PC-9 (cell line): ENCODE results near the gene PPP2CA. TPM values are rescaled to one million over a fixed set of nuclear protein-coding genes. Genes with fewer than 3 reads are reported as not detected.
A peak's percentile ranks its signal among the peaks of the same experiment; 100 is the strongest.

Experiments
- BruUV-seq: library from RNA; stranded (reverse); fragments of 400-500 nt; replicated peaks from 2 replicates; lab custom pipeline; 2021; lab: Mats Ljungman, UMichigan
- CTCF ChIA-PET: fragments of 300-600 bp; sonication (Branson Sonifier 250); formaldehyde crosslinking; loops from one replicate; lab custom pipeline; 2022; ENCODE audit warnings: antibody characterized with exemption; lab: Charles Lee
- POLR2A ChIA-PET: fragments of 300-600 bp; sonication (Branson Sonifier 250); formaldehyde crosslinking; loops from one replicate; lab custom pipeline; 2022; ENCODE audit warnings: antibody characterized with exemption; ENCODE audit not compliant: unreplicated experiment; lab: Charles Lee
- DNase-seq, 2 experiments: peaks; one replicate each; pipeline versions ENCODE4 v3.0.0 to v3.0.0-alpha.2; 2015 to 2022; ENCODE audit warnings: mixed read lengths in 1 of 2
- H2AFZ ChIP-seq: fragments of 200-600 bp; sonication (generic); 2 replicates; pipeline ENCODE4 v1.8.1; 2017; ENCODE audit warnings: antibody characterized with exemption
- H3F3A ChIP-seq: fragments of 200-600 bp; sonication (generic); 2 replicates; pipeline ENCODE4 v1.8.1; 2017; ENCODE audit warnings: antibody characterized with exemption, mild to moderate bottlenecking, low read depth; ENCODE audit not compliant: insufficient read depth
- H3K27ac ChIP-seq: fragments of 200-600 bp; sonication (generic); 2 replicates; pipeline ENCODE4 v1.6.1; 2016; ENCODE audit warnings: mixed run types
- H3K27me3 ChIP-seq: fragments of 200-600 bp; sonication (generic); 2 replicates; pipeline ENCODE4 v1.6.1; 2016; ENCODE audit warnings: low read depth, mixed run types; ENCODE audit not compliant: insufficient read depth
- H3K36me3 ChIP-seq: fragments of 200-600 bp; sonication (generic); 2 replicates; pipeline ENCODE4 v1.6.1; 2016; ENCODE audit warnings: low read depth, mixed run types
- H3K4me1 ChIP-seq: fragments of 200-600 bp; sonication (generic); replicated peaks from 2 replicates; pipeline ENCODE4 v1.6.1; 2016; ENCODE audit warnings: mixed run types; ENCODE audit not compliant: insufficient read depth
- H3K4me2 ChIP-seq: fragments of 200-600 bp; sonication (generic); 2 replicates; pipeline ENCODE4 v1.6.1; 2017; ENCODE audit warnings: mixed run types
- H3K4me3 ChIP-seq: fragments of 200-600 bp; sonication (generic); 2 replicates; pipeline ENCODE4 v1.6.1; 2016; ENCODE audit warnings: mixed run types
- H3K79me2 ChIP-seq: fragments of 200-600 bp; sonication (generic); 2 replicates; pipeline ENCODE4 v1.6.1; 2017; ENCODE audit warnings: low read depth, mixed run types
- H3K9me2 ChIP-seq: fragments of 200-600 bp; sonication (generic); 2 replicates; pipeline ENCODE4 v1.8.1; 2017; ENCODE audit warnings: mild to moderate bottlenecking; ENCODE audit not compliant: insufficient read depth
- H3K9me3 ChIP-seq: fragments of 200-600 bp; sonication (generic); 2 replicates; pipeline ENCODE4 v1.8.1; 2016; ENCODE audit warnings: low read depth; ENCODE audit not compliant: insufficient read depth
- H4K20me1 ChIP-seq: fragments of 200-600 bp; sonication (generic); 2 replicates; pipeline ENCODE4 v1.8.1; 2017; ENCODE audit not compliant: insufficient read depth
- CTCF ChIP-seq: fragments of 200-600 bp; sonication (generic); conservative IDR thresholded peaks from 2 replicates; pipeline ENCODE4 v1.6.1; 2017; ENCODE audit warnings: mixed run types, antibody characterized with exemption, mild to moderate bottlenecking, moderate library complexity
- EZH2 ChIP-seq: fragments of 200-600 bp; sonication (generic); IDR thresholded peaks from 2 replicates; pipeline ENCODE4 v1.8.0; 2017; ENCODE audit warnings: antibody characterized with exemption, low read depth
- intact Hi-C: fragments of 100-400 bp; cut with micrococcal nuclease; formaldehyde crosslinking; loops from one replicate; pipeline ENCODE4 v1.10.0; 2022; ENCODE audit not compliant: unreplicated experiment
- total RNA-seq: library from RNA; stranded (reverse); gene quantifications from 2 replicates; pipeline ENCODE4 v1.2.3, GENCODE V29; 2021

PPP2CA gene
- total RNA-seq, 1 experiment from 2014 or later = 149 TPM

DNA sequence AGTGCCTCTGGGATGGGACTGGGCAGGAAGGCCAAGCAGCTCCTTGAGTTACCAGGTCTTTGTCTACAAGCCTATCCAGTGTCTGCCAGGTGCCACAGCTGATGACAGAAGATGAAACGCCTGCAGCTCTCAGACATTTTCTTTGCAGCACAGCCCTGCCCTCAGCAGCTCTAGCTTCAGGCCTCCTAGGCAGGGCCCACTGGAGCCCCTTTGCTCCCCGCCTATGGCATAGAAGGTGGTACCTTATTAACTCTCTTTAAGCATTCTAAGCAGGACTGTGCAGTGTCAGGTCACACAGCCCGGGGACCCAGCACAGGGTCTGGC is 47.8 kb downstream of the PPP2CA start:
- Histone ChIP-seq H3K36me3 (0 out of 2 replicates have a peak, but pooled peaks cover 5% of the 10 kb centered on the region), H2AFZ (0 out of 2 replicates have a peak overlapping the region, but pooled peaks have one; percentile 79), H3K27ac (peak overlapping the region; percentile 93), H3K9me3 (no peaks in the 10 kb centered on the region), H3K4me2 (peak overlapping the region; percentile 92), H3K79me2 (peaks cover 37% of the 10 kb centered on the region), H3K27me3 (no peaks in the 10 kb centered on the region), H3K4me1 (peaks cover 23% of the 10 kb centered on the region), H3K4me3 (peak overlapping the region; percentile 93; the same call in 1 of the 2 replicates), H4K20me1 (peaks cover 32% of the 10 kb centered on the region), H3K9me2 (no peaks in the 10 kb centered on the region), H3F3A (peaks cover 35% of the 10 kb centered on the region)
- TF ChIP-seq CTCF (no peak), EZH2 (no peak)
- POLR2A ChIA-PET = interaction anchor here (0.6 to 0.7 kb wide), 3 partner anchors 29 to 470 kb away, joined by 3 to 9 read pairs (median 7); no protein-coding TSS in a partner anchor
- no TSS peak for BruUV-seq
- CTCF ChIA-PET = no interaction called here
- intact Hi-C loops = loop anchor here (5.0 kb wide), 4 partner anchors 49 to 559 kb away; partner anchors contain the start of genes CAMLG and PPP2CA
- no peak for DNase-seq

GRCh38 chr5:134177369-134178095 is 48.3 kb downstream of the PPP2CA start:
- Histone ChIP-seq H3K4me2 (peak overlapping the region; percentile 92), H3K9me3 (no peaks in the 10 kb centered on the region), H3K27me3 (no peaks in the 10 kb centered on the region), H3K36me3 (peaks cover 7% of the 10 kb centered on the region; the same call in 1 of the 2 replicates), H3K4me3 (peak overlapping the region; percentile 93), H4K20me1 (peaks cover 35% of the 10 kb centered on the region), H3K79me2 (peaks cover 42% of the 10 kb centered on the region), H3F3A (peaks cover 35% of the 10 kb centered on the region), H3K9me2 (no peaks in the 10 kb centered on the region), H3K4me1 (peaks cover 23% of the 10 kb centered on the region), H2AFZ (peak overlapping the region; percentile 79), H3K27ac (peak overlapping the region; percentile 93)
- ChIA-PET POLR2A (interaction anchor here (0.5 to 0.7 kb wide), 5 partner anchors 29 to 580 kb away, joined by 3 to 9 read pairs (median 5); partner anchors contain the start of gene PPP2CA), CTCF (no interaction called here)
- TF ChIP-seq CTCF = no peak
- TF ChIP-seq EZH2 = no peak
- intact Hi-C loops = loop anchor here (1.0 to 5.0 kb wide), 5 partner anchors 50 to 560 kb away; partner anchors contain the start of genes CAMLG, PPP2CA and UBE2B
- DNase-seq = peak; percentile 57 to 60
- BruUV-seq = TSS peak; percentile 90

DNA sequence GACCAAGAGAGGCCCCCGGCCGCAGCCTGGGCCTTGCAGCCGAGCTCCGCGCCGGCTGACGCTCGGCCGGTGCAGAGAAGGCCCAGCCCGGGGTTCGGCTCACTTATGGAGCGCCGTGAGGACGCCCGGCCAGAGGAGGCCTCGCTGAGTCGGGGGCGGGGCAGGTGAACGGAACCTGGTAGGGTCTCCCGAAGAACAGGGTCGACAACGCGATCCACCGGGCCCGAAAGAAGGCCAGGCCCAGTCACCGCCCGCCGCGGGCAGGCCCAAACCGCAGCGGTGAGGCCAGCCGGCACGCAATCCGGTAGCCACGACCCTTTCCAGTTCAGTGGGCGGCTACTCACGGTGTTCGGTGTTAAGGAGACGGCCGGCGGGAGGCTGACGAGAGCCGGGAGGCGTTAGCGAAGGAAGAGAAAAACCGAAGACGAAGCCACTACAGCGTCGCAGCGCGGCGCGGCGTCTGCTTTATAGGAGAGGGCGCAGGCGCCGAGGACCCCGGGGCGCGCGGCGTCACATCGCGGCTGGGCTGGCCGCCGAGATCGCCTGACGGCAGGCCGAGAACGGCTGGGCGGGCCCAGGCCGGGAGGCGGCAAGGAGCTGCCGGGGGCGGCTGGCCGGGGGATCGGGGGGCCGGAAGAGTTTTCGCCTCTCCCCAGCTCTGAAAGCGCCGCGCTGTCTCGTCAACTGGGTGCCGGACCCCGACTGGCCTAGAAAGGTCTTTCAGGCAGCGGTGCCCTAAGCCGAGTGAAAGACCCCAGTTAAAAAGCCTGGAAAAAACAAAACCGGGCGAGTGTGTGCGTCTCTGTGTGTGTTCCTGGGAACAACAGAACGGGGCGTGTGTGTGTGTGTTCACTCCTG is 49.1 kb downstream of the PPP2CA start, which contains the start of gene SKP1:
Gene SKP1 (minus strand): TSS at position 440 of the 858 bp plus-strand sequence. CDS start 2,928 bp downstream, outside the sequence.
- no peaks in the 10 kb centered on the region for H3K9me3 ChIP-seq
- TF ChIP-seq EZH2 (no peak), CTCF (no peak)
- intact Hi-C loops = loop anchor here (1.0 to 5.0 kb wide), 5 partner anchors 51 to 561 kb away; partner anchors contain the start of genes CAMLG, PPP2CA and UBE2B
- H4K20me1 ChIP-seq = peaks cover 42% of the 10 kb centered on the region
- H2AFZ ChIP-seq = peak within 1 kb of the TSS; percentile 79
- peaks cover 14% of the 10 kb centered on the region; the same call in 1 of the 2 replicates for H3K36me3 ChIP-seq
- BruUV-seq = no TSS peak
- peak within 1 kb of the TSS; percentile 93 for H3K27ac ChIP-seq
- CTCF ChIA-PET = no interaction called here
- H3K4me2 ChIP-seq = peak within 1 kb of the TSS; percentile 92
- peak; percentile 59 to 84 for DNase-seq
- peaks cover 23% of the 10 kb centered on the region for H3K4me1 ChIP-seq
- peak within 1 kb of the TSS; percentile 93 for H3K4me3 ChIP-seq
- POLR2A ChIA-PET = interaction anchor here (0.5 to 0.7 kb wide), 5 partner anchors 49 to 581 kb away, joined by 3 to 6 read pairs (median 4); partner anchors contain the start of gene PPP2CA
- peaks cover 41% of the 10 kb centered on the region for H3F3A ChIP-seq
- no peaks in the 10 kb centered on the region for H3K9me2 ChIP-seq
- H3K79me2 ChIP-seq = peaks cover 50% of the 10 kb centered on the region
- no peaks in the 10 kb centered on the region for H3K27me3 ChIP-seq
